DMS53 treated with DMSO at 0.1 percent for 48 hours (cell line): ENCODE measurements around the gene GPER1.

ENCODE experiments used
- DNase-seq: peaks from one replicate; lab custom pipeline; 2025; ENCODE audit not compliant: unreplicated experiment; lab: John Stamatoyannopoulos, UW

GPER1 gene

GRCh38 chr7:1053816-1054370 is 34.0 kb upstream of the GPER1 start:
- no peak for DNase-seq

- no peak for DNase-seq
These were observed 33.5 kb upstream of the GPER1 start for GRCh38 chr7:1054438-1054837.

GRCh38 chr7:1054861-1055450 is 33.0 kb upstream of the GPER1 start:
- no peak for DNase-seq

- no peak for DNase-seq
These were observed 32.4 kb upstream of the GPER1 start for GRCh38 chr7:1055491-1055955.

- DNase-seq = no peak
These were observed 31.7 kb upstream of the GPER1 start for GRCh38 chr7:1055956-1056784.

GRCh38 chr7:1056785-1057410 is 31.0 kb upstream of the GPER1 start:
- DNase-seq = no peak

GRCh38 chr7:1057416-1058291 is 30.3 kb upstream of the GPER1 start:
- no peak for DNase-seq

- DNase-seq = no peak
These were observed 29.6 kb upstream of the GPER1 start for GRCh38 chr7:1058311-1058710.

GRCh38 chr7:1058821-1059199 is 29.1 kb upstream of the GPER1 start:
- DNase-seq = no peak

GRCh38 chr7:1059200-1060091 is 28.5 kb upstream of the GPER1 start:
- no peak for DNase-seq

- no peak for DNase-seq
These were observed 27.4 kb upstream of the GPER1 start for GRCh38 chr7:1060315-1061072.

GRCh38 chr7:1061180-1061579 is 26.7 kb upstream of the GPER1 start:
- no peak for DNase-seq

GRCh38 chr7:1062296-1063294 is 25.3 kb upstream of the GPER1 start:
- DNase-seq = no peak

GRCh38 chr7:1063361-1063760 is 24.6 kb upstream of the GPER1 start:
- no peak for DNase-seq

GRCh38 chr7:1064581-1064980 is 23.3 kb upstream of the GPER1 start:
- DNase-seq = no peak

- no peak for DNase-seq
These were observed 22.7 kb upstream of the GPER1 start for GRCh38 chr7:1065263-1065584.

GRCh38 chr7:1065585-1066241 is 22.2 kb upstream of the GPER1 start:
- peak; percentile 56 for DNase-seq

GRCh38 chr7:1066242-1066588 is 21.7 kb upstream of the GPER1 start:
- no peak for DNase-seq
